C4-2B (cell line): Measurements from ENCODE around the gene MBOAT2.
"Not testable (repeated sequence)": the region's sequence is repeated elsewhere in the genome, so short reads cannot be mapped to it uniquely, and the experiment has no call there.

Experiments used
- H3K27ac ChIP-seq: fragments of 450-650 bp; 2 replicates; pipeline ENCODE4 v1.5.1; 2017
- ZFX ChIP-seq: fragments of 450-650 bp; IDR thresholded peaks from 2 replicates; pipeline ENCODE4 v1.6.1; 2017
- TF ChIP-seq, protein P1 (sequence below): fragments of 450-650 bp; conservative IDR thresholded peaks from 2 replicates; pipeline ENCODE4 v1.5.1; 2017; ENCODE audit warnings: mild to moderate bottlenecking

The MBOAT2 gene

DNA sequence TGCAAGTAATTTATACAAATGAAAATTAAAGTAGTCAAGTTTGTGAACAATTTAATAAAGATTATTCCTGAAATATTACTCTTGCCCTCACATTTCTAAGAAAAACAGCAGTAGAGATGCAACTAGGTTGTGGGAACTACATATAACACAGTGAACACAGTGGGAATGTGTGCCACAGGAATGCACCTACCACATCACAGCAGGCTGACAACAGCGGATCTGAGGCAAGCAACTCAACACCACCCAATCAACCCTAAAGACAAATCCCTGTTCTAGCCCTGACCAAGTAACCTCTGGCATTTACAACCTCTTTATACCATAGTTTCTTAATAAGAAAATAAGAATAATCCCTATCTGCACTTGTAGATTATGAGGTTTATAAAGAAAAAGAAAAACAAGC, 23.4 kb downstream of the MBOAT2 start:
- no peak overlapping the region for H3K27ac ChIP-seq
- TF ChIP-seq, protein P1, sequence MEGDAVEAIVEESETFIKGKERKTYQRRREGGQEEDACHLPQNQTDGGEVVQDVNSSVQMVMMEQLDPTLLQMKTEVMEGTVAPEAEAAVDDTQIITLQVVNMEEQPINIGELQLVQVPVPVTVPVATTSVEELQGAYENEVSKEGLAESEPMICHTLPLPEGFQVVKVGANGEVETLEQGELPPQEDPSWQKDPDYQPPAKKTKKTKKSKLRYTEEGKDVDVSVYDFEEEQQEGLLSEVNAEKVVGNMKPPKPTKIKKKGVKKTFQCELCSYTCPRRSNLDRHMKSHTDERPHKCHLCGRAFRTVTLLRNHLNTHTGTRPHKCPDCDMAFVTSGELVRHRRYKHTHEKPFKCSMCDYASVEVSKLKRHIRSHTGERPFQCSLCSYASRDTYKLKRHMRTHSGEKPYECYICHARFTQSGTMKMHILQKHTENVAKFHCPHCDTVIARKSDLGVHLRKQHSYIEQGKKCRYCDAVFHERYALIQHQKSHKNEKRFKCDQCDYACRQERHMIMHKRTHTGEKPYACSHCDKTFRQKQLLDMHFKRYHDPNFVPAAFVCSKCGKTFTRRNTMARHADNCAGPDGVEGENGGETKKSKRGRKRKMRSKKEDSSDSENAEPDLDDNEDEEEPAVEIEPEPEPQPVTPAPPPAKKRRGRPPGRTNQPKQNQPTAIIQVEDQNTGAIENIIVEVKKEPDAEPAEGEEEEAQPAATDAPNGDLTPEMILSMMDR = no peak

- TF ChIP-seq ZFX = no peak
- TF ChIP-seq, protein P1 = no peak
These were observed 25.7 kb downstream of the MBOAT2 start for GRCh38 chr2:8977758-8978157.

DNA sequence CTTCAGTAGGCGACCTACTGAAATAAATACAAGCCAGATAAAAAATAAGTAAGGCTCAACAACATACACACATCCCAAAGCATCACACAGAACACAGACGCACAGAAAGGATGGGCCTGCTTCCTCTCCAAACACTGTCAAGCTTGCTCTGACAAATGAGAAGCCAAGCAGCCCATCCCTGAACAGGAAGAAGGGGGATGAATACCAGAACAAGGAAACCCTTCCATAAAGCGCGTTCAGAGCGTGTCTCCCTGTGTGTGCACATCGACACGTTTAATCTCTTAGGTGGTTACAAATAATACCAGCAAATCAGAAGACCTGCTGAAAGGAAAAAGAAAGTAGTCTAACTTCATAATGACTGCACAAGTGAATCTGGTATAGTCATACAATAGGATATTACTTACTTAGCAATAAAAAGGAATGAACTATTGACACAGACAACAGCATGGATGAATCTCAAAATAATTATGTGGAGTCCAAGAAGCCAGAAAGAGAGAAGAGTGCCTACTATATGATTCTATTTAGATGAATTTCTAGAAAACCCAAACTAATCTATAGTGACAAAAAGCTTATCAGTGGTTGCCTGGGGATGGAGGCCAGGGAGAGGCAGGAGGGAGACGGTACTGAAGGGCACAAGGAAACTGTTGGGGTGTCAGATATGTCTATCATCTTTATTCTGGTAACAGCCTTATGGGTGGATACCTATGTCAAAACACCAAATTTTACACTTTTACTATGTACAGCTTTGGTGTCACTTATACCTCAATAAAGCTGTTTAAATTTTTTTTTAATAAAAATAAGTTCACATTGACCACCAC, 26.8 kb downstream of the MBOAT2 start:
- no peak overlapping the region for H3K27ac ChIP-seq
- TF ChIP-seq, protein P1 = no peak
- no peak for TF ChIP-seq ZFX

More at GRCh38 chr2:8977758-8978157, 25.7 kb downstream of the MBOAT2 start:
- H3K27ac ChIP-seq = no peak overlapping the region

DNA sequence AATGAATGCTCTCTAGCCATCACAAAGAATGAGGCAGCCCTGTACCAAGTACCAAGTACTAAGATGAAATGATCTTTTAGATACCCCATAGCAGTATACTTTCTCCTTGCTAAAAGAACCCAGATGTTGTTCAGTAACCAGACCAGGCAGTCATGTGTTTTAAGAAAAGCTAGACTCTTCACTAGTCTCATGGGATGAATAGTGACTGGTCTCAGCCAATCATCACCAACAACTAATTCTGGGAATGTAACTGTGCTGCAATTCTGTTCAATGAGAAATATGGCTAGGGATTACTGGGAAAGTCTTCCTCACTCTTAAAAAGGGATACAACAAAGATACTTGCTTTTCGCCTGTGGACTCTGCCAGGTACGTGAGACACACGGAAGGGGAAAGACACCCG, 29.5 kb downstream of the MBOAT2 start:
- H3K27ac ChIP-seq = no peak overlapping the region
- TF ChIP-seq, protein P1 = no peak
- TF ChIP-seq ZFX = no peak

DNA sequence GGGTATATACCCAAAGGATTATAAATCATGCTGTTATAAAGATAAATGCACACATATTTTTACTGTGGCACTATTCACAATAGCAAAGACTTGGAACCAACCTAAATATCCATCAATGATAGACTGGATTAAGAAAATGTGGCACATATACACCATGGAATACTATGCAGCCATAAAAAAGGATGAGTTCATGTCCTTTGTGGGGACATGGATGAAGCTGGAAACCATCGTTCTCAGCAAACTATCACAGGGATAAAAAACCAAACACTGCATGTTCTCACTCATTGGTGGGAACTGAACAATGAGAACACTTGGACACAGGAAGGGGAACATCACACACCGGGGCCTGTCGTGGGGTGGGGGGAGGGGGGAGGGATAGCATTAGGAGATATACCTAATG, 30.5 kb downstream of the MBOAT2 start:
- not testable (repeated sequence) for H3K27ac ChIP-seq

DNA sequence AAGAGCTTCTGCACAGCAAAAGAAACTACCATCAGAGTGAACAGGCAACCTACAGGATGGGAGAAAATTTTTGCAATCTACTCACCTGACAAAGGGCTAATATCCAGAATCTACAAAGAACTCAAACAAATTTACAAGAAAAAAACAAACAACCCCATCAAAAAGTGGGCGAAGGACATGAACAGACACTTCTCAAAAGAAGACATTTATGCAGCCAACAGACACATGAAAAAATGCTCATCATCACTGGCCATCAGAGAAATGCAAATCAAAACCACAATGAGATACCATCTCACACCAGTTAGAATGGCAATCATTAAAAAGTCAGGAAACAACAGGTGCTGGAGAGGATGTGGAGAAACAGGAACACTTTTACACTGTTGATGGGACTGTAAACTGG, 30.9 kb downstream of the MBOAT2 start:
- not testable (repeated sequence) for H3K27ac ChIP-seq

GRCh38 chr2:8969348-8969747, 34.1 kb downstream of the MBOAT2 start:
- H3K27ac ChIP-seq = not testable (repeated sequence)

GRCh38 chr2:8966123-8966908, 37.2 kb downstream of the MBOAT2 start:
- TF ChIP-seq, protein P1 = no peak
- no peak for TF ChIP-seq ZFX
- no peak overlapping the region for H3K27ac ChIP-seq
